Mesangial cell (primary cell): ENCODE measurements around the gene ZNF649. TPM values are rescaled to one million over a fixed set of nuclear protein-coding genes. Genes with fewer than 3 reads are reported as not detected.

Experiments used
- total RNA-seq: library from RNA; depleted of rRNA; stranded (reverse); fragments of >200 nt; gene quantifications from 2 replicates; pipeline ENCODE4 v1.2.3, GENCODE V29; 2015

Gene ZNF649
- total RNA-seq: 4.7 and 4.9 TPM in 2 replicates

GRCh38 chr19:51904331-51905165, at the start of gene ZNF649:
Gene ZNF649 (minus strand): TSS chr19:51905017. CDS start chr19:51900107, 4,910 bp downstream.

GRCh38 chr19:51926784-51927741, 22.2 kb upstream of the ZNF649 start, which contains the start of gene ZNF613:
Gene ZNF613 (plus strand): TSS chr19:51927472. CDS start chr19:51936221, 8,749 bp downstream.

GRCh38 chr19:51887522-51888498, 17.0 kb downstream of the ZNF649 start, which contains the start of gene ZNF577:
Gene ZNF577 (minus strand): TSS chr19:51887951. CDS start chr19:51880382, 7,569 bp downstream.

Other genes starting within 250 kb of the ZNF649 start
- gene SPACA6, start 211.7 kb downstream of the ZNF649 start, total RNA-seq: 8.1 and 13.1 TPM in 2 replicates
- 0.33 TPM in 1 of 2 replicates, not detected in the other for gene HAS1, start 181.0 kb downstream of the ZNF649 start, total RNA-seq
- gene FPR1, start 153.1 kb downstream of the ZNF649 start, total RNA-seq: 0.81 TPM in 1 of 2 replicates, not detected in the other
- gene FPR2, start 143.8 kb downstream of the ZNF649 start, total RNA-seq: not detected in 2 replicates
- not detected in 2 replicates for gene FPR3, start 109.9 kb downstream of the ZNF649 start, total RNA-seq
- 2.5 and 4.4 TPM in 2 replicates for gene ZNF577, start 17.1 kb downstream of the ZNF649 start, total RNA-seq
- 1.6 and 2.9 TPM in 2 replicates for gene ZNF613, start 22.5 kb upstream of the ZNF649 start, total RNA-seq
- 2.0 and 2.7 TPM in 2 replicates for gene ZNF350, start 81.8 kb upstream of the ZNF649 start, total RNA-seq
- gene ZNF615, start 103.2 kb upstream of the ZNF649 start, total RNA-seq: 2.9 and 3.2 TPM in 2 replicates
- 3.9 and 4.1 TPM in 2 replicates for gene ZNF614, start 123.4 kb upstream of the ZNF649 start, total RNA-seq
- 2.1 and 3.4 TPM in 2 replicates for gene ZNF432, start 143.8 kb upstream of the ZNF649 start, total RNA-seq
- gene ZNF841, start 190.7 kb upstream of the ZNF649 start, total RNA-seq: 4.2 TPM in 2 replicates
- 3.3 and 4.4 TPM in 2 replicates for gene ZNF616, start 234.9 kb upstream of the ZNF649 start, total RNA-seq